ENCODE results near the gene KIT. TPM values are rescaled to one million over a fixed set of nuclear protein-coding genes. Genes with fewer than 3 reads are reported as not detected.

The KIT gene
- total RNA-seq, 1 experiment from 2014 or later, result not detected

DNA sequence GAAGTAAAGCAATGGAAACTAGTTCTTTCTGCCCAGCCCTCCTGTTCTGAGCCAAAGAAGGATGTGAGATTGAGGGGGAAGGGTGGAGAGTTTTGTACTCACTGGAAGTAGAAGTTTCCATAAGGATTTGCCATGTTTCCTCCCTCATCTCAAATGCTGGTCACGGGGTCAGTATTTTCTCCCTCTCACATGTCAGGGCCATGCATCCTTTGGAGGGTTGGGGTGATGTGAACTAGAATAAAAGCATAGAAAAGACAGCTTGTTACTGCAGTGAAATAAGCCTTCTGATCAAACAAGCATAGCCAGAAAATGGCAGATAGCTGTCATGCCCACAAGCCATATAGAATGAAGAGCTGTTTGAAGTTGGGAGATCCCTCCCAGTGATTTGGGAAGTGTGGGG is 79.7 kb downstream of the KIT start:
- no peaks in the 10 kb centered on the region for H3K9me3 ChIP-seq (ENCODE audit: control insufficient read depth in 1 of 2, insufficient read depth in 1 of 2, low read depth in 1 of 2, low read length in 2 of 2)
- H3K27me3 ChIP-seq (ENCODE audit: insufficient read depth, low read length), result peaks cover 16% of the 10 kb centered on the region; the same call in 1 of the 2 replicates
- ATAC-seq, result no peak
- ChIA-PET CTCF (no interaction called here), RAD21 (ENCODE audit: low non-redundant PET in 1 of 2, low total read pairs in 2 of 2, uncharacterized antibody in 2 of 2, unreplicated experiment in 2 of 2) (interaction anchor here in 1 of 2 experiments (0.7 kb wide), 1 partner anchor 263 kb away, joined by 3 read pairs; no protein-coding TSS in a partner anchor), POLR2A (no interaction called here)
- BruUV-seq (replicated peaks), result no TSS peak
- H3K36me3 ChIP-seq (ENCODE audit: control insufficient read depth in 1 of 2, insufficient read depth in 2 of 2, low read length in 2 of 2), result no peaks in the 10 kb centered on the region
- no peaks in the 10 kb centered on the region for H3K9me2 ChIP-seq (ENCODE audit: insufficient read depth)
- no peak for DNase-seq (ENCODE audit: low read depth, low spot score)
- intact Hi-C loops (cut with micrococcal nuclease), result no loop called here
- H3K4me2 ChIP-seq (ENCODE audit: low read length), result no peak overlapping the region
- H3K4me1 ChIP-seq (ENCODE audit: control insufficient read depth in 1 of 2, insufficient read depth in 2 of 2, low read length in 2 of 2), result no peaks in the 10 kb centered on the region
- H3K4me3 ChIP-seq (replicated peaks in 1 of 2; ENCODE audit: low read depth in 1 of 2, low read length in 2 of 2), result no peak overlapping the region
- H2AFZ ChIP-seq (ENCODE audit: low read depth, low read length, poor library complexity, severe bottlenecking), result no peak overlapping the region
- no peak for TF ChIP-seq ZNF274 (IDR thresholded peaks at IDR 0.05; ENCODE audit: low read depth, low read length)
- no peak for TF ChIP-seq JUND (IDR thresholded peaks at IDR 0.05)
- no peak overlapping the region for H3K9ac ChIP-seq (ENCODE audit: low read length)
- no peaks in the 10 kb centered on the region for H3K79me2 ChIP-seq (ENCODE audit: insufficient read depth, low read length)
- H4K20me1 ChIP-seq (ENCODE audit: insufficient read depth), result no peaks in the 10 kb centered on the region
- H3K27ac ChIP-seq (ENCODE audit: low read depth, low read length), result no peak overlapping the region

DNA sequence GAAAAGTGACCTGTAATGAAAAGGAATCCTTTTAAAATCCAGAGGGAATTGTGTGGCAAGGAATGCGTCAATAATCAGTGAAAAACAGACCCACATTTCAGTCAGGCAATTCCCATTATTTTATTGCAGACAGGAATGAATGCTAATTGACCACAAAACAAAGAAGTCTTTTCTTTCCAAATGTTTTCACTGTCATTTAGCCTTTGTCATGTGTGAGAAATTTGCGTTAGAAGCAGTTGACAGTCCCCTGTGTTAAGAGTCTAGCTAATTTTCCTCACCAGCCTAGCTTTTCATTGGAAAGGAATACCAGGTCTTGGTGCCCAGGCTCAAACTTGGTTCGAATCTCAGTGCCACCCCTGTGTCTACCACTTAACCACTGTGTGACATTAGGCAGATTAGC is 83.4 kb downstream of the KIT start:
- Histone ChIP-seq H3K4me1 (ENCODE audit: control insufficient read depth in 1 of 2, insufficient read depth in 2 of 2, low read length in 2 of 2) (no peaks in the 10 kb centered on the region), H3K4me2 (ENCODE audit: low read length) (no peak overlapping the region), H2AFZ (ENCODE audit: low read depth, low read length, poor library complexity, severe bottlenecking) (no peak overlapping the region), H3K9ac (ENCODE audit: low read length) (no peak overlapping the region), H3K9me2 (ENCODE audit: insufficient read depth) (no peaks in the 10 kb centered on the region), H4K20me1 (ENCODE audit: insufficient read depth) (no peaks in the 10 kb centered on the region), H3K4me3 (replicated peaks in 1 of 2; ENCODE audit: low read depth in 1 of 2, low read length in 2 of 2) (no peak overlapping the region), H3K79me2 (ENCODE audit: insufficient read depth, low read length) (no peaks in the 10 kb centered on the region), H3K27me3 (ENCODE audit: insufficient read depth, low read length) (peaks cover 16% of the 10 kb centered on the region; the same call in 1 of the 2 replicates), H3K27ac (ENCODE audit: low read depth, low read length) (no peak overlapping the region), H3K36me3 (ENCODE audit: control insufficient read depth in 1 of 2, insufficient read depth in 2 of 2, low read length in 2 of 2) (no peaks in the 10 kb centered on the region), H3K9me3 (ENCODE audit: control insufficient read depth in 1 of 2, insufficient read depth in 1 of 2, low read depth in 1 of 2, low read length in 2 of 2) (no peaks in the 10 kb centered on the region)
- no TSS peak for BruUV-seq (replicated peaks)
- ChIA-PET CTCF (no interaction called here), POLR2A (no interaction called here), RAD21 (ENCODE audit: low non-redundant PET in 1 of 2, low total read pairs in 2 of 2, uncharacterized antibody in 2 of 2, unreplicated experiment in 2 of 2) (no interaction called here)
- ATAC-seq (no peak), DNase-seq (ENCODE audit: low read depth, low spot score) (no peak)
- intact Hi-C loops (cut with micrococcal nuclease), result no loop called here
- no peak for TF ChIP-seq SIN3A (IDR thresholded peaks at IDR 0.05; ENCODE audit: low read depth)
- TF ChIP-seq ZFX (IDR thresholded peaks at IDR 0.05), result no peak
- TF ChIP-seq CBX3 (IDR thresholded peaks at IDR 0.05; ENCODE audit: low read depth), result no peak
- no peak for TF ChIP-seq TCF7L2 (IDR thresholded peaks at IDR 0.05; ENCODE audit: borderline replicate concordance, extremely low read depth, insufficient read depth, insufficient read length)
- TF ChIP-seq SP1 (IDR thresholded peaks at IDR 0.05; ENCODE audit: low read depth), result no peak
- no peak for TF ChIP-seq EZH2 (IDR thresholded peaks at IDR 0.05)
- TF ChIP-seq FOSL1 (IDR thresholded peaks at IDR 0.05; ENCODE audit: low read depth), result no peak
- no peak for TF ChIP-seq JUND (IDR thresholded peaks at IDR 0.05)

Measured in HCT116 (cell line).